H1 (cell line): Measurements from ENCODE around the gene SMARCA4. TPM values are rescaled to one million over a fixed set of nuclear protein-coding genes. Genes with fewer than 3 reads are reported as not detected.

Source experiments
- CHD7 ChIP-seq: fragments of 300-600 bp; sonication (generic); IDR thresholded peaks from 2 replicates; pipeline ENCODE4 v1.7.1; 2012; ENCODE audit warnings: low read length, moderate library complexity, mild to moderate bottlenecking, inconsistent platforms; ENCODE audit not compliant: insufficient replicate concordance
- polyA plus RNA-seq, 7 experiments: library from polyadenylated mRNA; depleted of rRNA in 3 of 7; stranded (reverse) in 5 of 7; unstranded in 2 of 7; fragments of >200 nt in 5 of 7; fragments of 200-250 nt in 2 of 7; gene quantifications; 1 replicate in 5 of 7; 2 replicates in 1 of 7; 4 replicates in 1 of 7; pipeline versions ENCODE4 v1.2.1 to v1.2.3, GENCODE V29; 2011 to 2013; ENCODE audit warnings: missing spikeins in 2 of 7, mixed read lengths in 2 of 7
- total RNA-seq: library from RNA; stranded (reverse); fragmentation: NEBNext Ultra II Directional; extraction: Animal tissue kit (Norgen Biotek cat#: 25700); gene quantifications from 2 replicates; pipeline ENCODE4 v1.2.1, GENCODE V29; 2021

SMARCA4 gene
- total and polyA plus RNA-seq, 2 of the 8 experiments (the other 6 are each of a cell fraction or from before 2014, with no cell fraction given), result 86.4 to 263 TPM

GRCh38 chr19:10922638-10923014, 38.2 kb upstream of the SMARCA4 start (continued):
- TF ChIP-seq CHD7, result no peak
